Measurements from ENCODE around the gene CPSF2. TPM values are rescaled to one million over a fixed set of nuclear protein-coding genes. Genes with fewer than 3 reads are reported as not detected.

The CPSF2 gene
- total and polyA plus RNA-seq, 2 of the 13 experiments (the other 11 are each of a cell fraction or from before 2014, with no cell fraction given), result 14.3 to 67.9 TPM

GRCh38 chr14:92121670-92122350 is at the start of gene CPSF2, which contains the start of gene NDUFB1 (continued):
- TF ChIP-seq ZNF770 (CRISPR knock-in tag; IDR thresholded peaks at IDR 0.05) (no peak), ZEB1 (IDR thresholded peaks at IDR 0.05; ENCODE audit: insufficient replicate concordance, low read depth) (no peak), CCDC6 (CRISPR knock-in tag; IDR thresholded peaks at IDR 0.05) (no peak), GABPA (IDR thresholded peaks at IDR 0.05; ENCODE audit: low read depth, low read length) (no peak), GABPA (CRISPR knock-in tag; IDR thresholded peaks at IDR 0.05; ENCODE audit: low read depth) (peak; percentile 53; the same call in 1 of the 2 replicates), SMARCE1 (IDR thresholded peaks at IDR 0.05; ENCODE audit: borderline replicate concordance) (no peak), ZNF251 (CRISPR knock-in tag; IDR thresholded peaks at IDR 0.05) (no peak), ADNP (CRISPR knock-in tag; IDR thresholded peaks at IDR 0.05) (no peak), ZNF775 (CRISPR knock-in tag; IDR thresholded peaks at IDR 0.05; ENCODE audit: borderline replicate concordance) (no peak), NR2C2 (CRISPR knock-in tag; IDR thresholded peaks at IDR 0.05; ENCODE audit: borderline replicate concordance) (peak; percentile 92), ZNF761 (CRISPR knock-in tag; conservative IDR thresholded peaks at IDR 0.05) (no peak; the same call in 1 of the 2 replicates), FOXK1 (CRISPR knock-in tag; IDR thresholded peaks at IDR 0.05; ENCODE audit: borderline replicate concordance, low read depth) (peak; percentile 34; the same call in 1 of the 2 replicates), GLMP (CRISPR knock-in tag; IDR thresholded peaks at IDR 0.05; ENCODE audit: borderline replicate concordance) (no peak), CEBPZ (IDR thresholded peaks at IDR 0.05; ENCODE audit: low read length) (no peak), ZNF570 (CRISPR knock-in tag; IDR thresholded peaks at IDR 0.05; ENCODE audit: borderline replicate concordance) (no peak), DDIT3 (CRISPR knock-in tag; IDR thresholded peaks at IDR 0.05) (no peak), MZF1 (CRISPR knock-in tag; IDR thresholded peaks at IDR 0.05; ENCODE audit: borderline replicate concordance) (no peak), ZNF607 (CRISPR knock-in tag; IDR thresholded peaks at IDR 0.05; ENCODE audit: borderline replicate concordance) (no peak), ZBTB7A (CRISPR knock-in tag; IDR thresholded peaks at IDR 0.05) (0 out of 2 replicates have a peak, but pooled peaks have one; percentile 1), ZNF34 (CRISPR knock-in tag; IDR thresholded peaks at IDR 0.05; ENCODE audit: borderline replicate concordance) (no peak), ESRRA (CRISPR knock-in tag; IDR thresholded peaks at IDR 0.05; ENCODE audit: low read depth) (no peak), TBX2 (CRISPR knock-in tag; IDR thresholded peaks at IDR 0.05; ENCODE audit: borderline replicate concordance) (peak; percentile 72), AHR (CRISPR knock-in tag; IDR thresholded peaks at IDR 0.05) (no peak; the same call in 1 of the 2 replicates), ISX (CRISPR knock-in tag; conservative IDR thresholded peaks at IDR 0.05) (0 out of 2 replicates have a peak, but pooled peaks have one; percentile 65)
